Subcutaneous adipose tissue (tissue), 4 donors: Measurements from ENCODE around the gene GPAT2. TPM values are rescaled to one million over a fixed set of nuclear protein-coding genes. Genes with fewer than 3 reads are reported as not detected.
"Not testable (repeated sequence)": the region's sequence is repeated elsewhere in the genome, so short reads cannot be mapped to it uniquely, and the experiment has no call there.

ENCODE experiments used
- total RNA-seq, 4 donors: library from RNA; depleted of rRNA; stranded (reverse); fragments of >200 nt; gene quantifications; one replicate each; pipeline ENCODE4 v1.1.0, GENCODE V29; 2016
- TF ChIP-seq, protein P1 (sequence below): fragments of 450-650 bp; IDR thresholded peaks from one replicate; pipeline ENCODE4 v1.5.1; 2016; ENCODE audit warnings: low read depth, mild to moderate bottlenecking, control low read depth, antibody characterized with exemption, moderate library complexity

Gene GPAT2, protein sequence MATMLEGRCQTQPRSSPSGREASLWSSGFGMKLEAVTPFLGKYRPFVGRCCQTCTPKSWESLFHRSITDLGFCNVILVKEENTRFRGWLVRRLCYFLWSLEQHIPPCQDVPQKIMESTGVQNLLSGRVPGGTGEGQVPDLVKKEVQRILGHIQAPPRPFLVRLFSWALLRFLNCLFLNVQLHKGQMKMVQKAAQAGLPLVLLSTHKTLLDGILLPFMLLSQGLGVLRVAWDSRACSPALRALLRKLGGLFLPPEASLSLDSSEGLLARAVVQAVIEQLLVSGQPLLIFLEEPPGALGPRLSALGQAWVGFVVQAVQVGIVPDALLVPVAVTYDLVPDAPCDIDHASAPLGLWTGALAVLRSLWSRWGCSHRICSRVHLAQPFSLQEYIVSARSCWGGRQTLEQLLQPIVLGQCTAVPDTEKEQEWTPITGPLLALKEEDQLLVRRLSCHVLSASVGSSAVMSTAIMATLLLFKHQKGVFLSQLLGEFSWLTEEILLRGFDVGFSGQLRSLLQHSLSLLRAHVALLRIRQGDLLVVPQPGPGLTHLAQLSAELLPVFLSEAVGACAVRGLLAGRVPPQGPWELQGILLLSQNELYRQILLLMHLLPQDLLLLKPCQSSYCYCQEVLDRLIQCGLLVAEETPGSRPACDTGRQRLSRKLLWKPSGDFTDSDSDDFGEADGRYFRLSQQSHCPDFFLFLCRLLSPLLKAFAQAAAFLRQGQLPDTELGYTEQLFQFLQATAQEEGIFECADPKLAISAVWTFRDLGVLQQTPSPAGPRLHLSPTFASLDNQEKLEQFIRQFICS
- total RNA-seq = 1 to 10 TPM; 1.5 to 7.0 (median 3.9) TPM

DNA sequence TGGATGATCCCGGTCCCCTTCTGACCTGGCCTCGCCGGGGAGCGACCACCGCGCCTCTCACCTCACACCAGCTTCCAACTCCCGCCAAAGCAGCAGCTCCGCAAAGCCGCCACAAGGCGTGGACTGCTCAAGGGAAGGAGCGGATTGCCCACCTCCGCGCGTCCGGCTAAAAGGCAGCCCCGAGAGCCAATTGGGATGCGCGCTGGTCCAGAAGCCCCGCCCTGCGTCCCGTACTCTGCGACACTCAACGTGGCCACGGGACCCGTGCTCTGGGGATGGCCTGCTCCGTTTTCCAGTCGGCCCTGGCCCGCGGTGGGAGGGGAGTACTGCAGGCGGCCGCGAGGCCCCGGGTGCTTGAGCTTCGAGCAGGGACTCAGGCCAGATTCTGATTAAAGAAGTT, at the start of gene GPAT2:
TSS of gene GPAT2 (minus strand) at position 125 of the 400 bp plus-strand sequence. CDS start 2,557 bp downstream, outside the sequence.
- TF ChIP-seq, protein P1, sequence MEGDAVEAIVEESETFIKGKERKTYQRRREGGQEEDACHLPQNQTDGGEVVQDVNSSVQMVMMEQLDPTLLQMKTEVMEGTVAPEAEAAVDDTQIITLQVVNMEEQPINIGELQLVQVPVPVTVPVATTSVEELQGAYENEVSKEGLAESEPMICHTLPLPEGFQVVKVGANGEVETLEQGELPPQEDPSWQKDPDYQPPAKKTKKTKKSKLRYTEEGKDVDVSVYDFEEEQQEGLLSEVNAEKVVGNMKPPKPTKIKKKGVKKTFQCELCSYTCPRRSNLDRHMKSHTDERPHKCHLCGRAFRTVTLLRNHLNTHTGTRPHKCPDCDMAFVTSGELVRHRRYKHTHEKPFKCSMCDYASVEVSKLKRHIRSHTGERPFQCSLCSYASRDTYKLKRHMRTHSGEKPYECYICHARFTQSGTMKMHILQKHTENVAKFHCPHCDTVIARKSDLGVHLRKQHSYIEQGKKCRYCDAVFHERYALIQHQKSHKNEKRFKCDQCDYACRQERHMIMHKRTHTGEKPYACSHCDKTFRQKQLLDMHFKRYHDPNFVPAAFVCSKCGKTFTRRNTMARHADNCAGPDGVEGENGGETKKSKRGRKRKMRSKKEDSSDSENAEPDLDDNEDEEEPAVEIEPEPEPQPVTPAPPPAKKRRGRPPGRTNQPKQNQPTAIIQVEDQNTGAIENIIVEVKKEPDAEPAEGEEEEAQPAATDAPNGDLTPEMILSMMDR = not testable (repeated sequence)

DNA sequence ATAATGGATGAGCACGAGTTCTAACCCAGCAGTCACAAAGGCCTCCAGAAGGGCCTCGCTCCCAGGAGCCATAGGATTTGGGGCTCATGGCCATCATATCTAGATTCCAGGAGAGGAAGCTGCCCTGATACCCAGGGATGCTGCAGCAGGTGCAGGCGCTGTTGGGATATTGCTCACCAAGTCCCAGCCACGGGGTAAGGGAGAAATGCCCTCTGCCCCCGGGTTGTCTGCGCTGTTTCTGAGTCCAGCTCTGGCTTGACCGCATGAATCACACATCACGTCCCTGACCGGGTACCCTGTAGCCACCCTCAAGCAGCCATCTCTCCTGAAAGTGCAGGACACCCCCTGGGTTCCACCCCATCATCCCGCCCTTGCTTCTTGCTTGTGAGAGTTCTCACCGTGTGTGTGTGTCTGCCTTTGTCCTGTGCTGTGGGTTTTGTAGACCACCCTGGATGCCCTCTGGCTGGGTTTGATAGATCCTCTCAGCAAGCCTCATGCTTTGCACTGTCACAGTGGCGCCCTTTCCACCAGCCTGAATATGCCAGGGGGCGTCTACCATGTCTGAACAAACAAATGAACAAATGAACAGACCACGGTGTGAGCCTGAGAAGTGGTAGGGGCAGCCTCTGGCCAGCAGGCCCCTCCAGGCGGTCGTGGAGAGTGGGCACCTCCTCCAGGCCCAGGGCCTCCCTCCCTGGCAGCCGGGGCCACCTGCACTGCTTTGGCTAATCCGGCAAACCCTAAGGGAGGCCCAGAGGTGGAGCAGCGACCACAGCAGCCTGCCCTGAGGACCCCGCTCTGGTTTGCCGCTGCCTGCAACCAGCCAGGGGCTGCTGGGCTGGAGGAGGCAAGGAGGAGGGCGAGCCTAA, 49.5 kb upstream of the GPAT2 start:
- TF ChIP-seq, protein P1 = no peak

DNA sequence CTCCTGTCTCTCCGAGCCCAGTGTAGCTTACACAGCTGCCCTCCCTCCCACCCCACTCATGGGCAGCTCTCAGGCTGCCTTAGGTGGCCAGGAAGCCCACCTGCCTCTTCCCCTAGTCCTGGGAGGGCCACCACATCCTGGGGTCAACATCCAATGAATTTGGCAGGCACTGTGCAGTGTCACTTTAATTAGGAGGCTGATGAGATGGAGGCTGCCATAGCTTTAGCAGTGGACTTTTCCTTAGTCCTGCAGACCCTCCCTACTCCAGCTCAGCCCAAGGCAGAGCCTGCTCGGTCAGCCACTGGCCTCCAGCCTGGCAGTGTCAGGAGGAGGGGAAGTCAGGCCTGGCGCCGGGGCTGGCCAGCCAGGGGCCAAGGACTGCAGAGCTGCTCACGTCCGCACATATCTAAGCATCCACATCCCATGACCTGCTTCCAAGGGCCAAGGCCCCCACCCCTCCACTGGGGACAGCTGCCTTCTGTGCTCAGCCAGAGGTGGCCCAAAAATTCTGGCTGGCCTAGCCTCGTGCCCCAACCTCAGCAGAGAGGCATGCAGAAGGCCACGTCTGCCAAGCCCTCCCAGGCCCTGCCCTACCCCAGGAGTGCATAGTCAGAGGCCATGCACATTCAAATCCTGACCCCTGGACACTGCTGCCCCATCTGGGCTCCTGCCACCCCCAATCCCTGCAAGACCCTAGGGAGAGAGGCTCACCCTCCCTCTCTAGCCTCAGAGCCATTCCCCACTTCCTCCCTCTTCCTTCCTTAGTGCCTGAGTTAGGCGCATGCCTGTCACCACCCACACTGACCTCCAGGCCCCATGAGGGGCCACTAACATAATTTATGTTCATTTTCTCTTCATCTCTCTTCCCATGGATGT, 48.6 kb upstream of the GPAT2 start:
- TF ChIP-seq, protein P1 = no peak

DNA sequence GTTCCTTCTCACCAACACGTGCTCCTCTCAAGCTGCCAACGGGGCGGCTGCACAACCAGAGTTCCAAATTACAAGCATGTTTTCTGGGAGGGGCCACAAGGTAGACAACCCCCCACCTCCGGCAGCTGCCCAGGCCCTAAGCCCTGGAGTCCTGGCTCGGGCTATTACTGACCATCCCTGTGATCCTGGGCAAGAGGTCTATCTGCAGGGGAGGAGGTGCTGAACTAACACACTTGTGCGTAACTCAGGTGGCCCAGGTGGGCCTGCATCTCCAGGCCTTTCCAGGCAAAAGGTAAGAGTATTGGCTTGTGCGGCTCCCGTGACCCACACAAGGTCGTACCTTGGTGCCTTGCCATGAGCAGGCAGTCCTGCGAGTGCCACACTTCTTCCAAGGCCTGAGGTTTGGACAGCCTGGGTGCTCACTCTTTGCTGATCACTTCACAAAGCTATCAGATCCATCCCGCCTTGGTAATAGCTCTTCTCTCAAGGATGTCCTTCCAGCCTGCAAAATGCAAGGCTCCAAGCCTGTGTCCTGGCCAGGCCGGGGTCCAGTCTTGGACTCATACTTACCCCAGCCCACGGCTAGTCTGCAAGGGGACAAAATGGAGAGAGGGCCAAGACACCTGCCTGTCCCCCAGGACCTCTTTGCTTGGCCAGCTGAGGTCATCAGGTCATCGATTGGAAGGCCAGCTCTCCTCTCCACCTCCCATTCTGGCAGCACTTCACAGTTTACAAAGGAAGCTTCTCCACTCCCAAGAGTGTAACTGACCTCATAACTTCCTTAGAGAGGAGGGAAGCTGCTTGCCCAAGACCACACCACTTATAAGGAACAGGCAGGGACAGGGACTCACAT, 47.7 kb upstream of the GPAT2 start:
- TF ChIP-seq, protein P1 = no peak

- TF ChIP-seq, protein P1 = no peak
Observed at GRCh38 chr2:96081042-96081441, 46.3 kb upstream of the GPAT2 start.
